Smooth muscle cell (in vitro differentiated cells): ENCODE measurements around the gene STAT5B. TPM values are rescaled to one million over a fixed set of nuclear protein-coding genes. Genes with fewer than 3 reads are reported as not detected.

Experiments used
- DNase-seq: peaks from one replicate; lab custom pipeline; 2025; ENCODE audit not compliant: unreplicated experiment; lab: John Stamatoyannopoulos, UW
- H2AFZ ChIP-seq: fragments of 200-600 bp; sonication (generic); 2 replicates; pipeline ENCODE4 v1.6.0; 2016; ENCODE audit warnings: antibody characterized with exemption, low read depth, mild to moderate bottlenecking
- H3F3A ChIP-seq: fragments of 200-600 bp; sonication (generic); 2 replicates; pipeline ENCODE4 v1.6.0; 2017; ENCODE audit warnings: antibody characterized with exemption, low read depth
- H3K27ac ChIP-seq: fragments of 200-600 bp; sonication (generic); 2 replicates; pipeline ENCODE4 v1.5.1; 2016; ENCODE audit warnings: low read depth, mild to moderate bottlenecking
- H3K27me3 ChIP-seq: fragments of 200-600 bp; sonication (generic); 2 replicates; pipeline ENCODE4 v1.6.1; 2016; ENCODE audit warnings: low read depth, mild to moderate bottlenecking
- H3K36me3 ChIP-seq: fragments of 200-600 bp; sonication (generic); 2 replicates; pipeline ENCODE4 v1.5.1; 2016; ENCODE audit warnings: low read depth
- H3K4me1 ChIP-seq: fragments of 200-600 bp; sonication (generic); 2 replicates; pipeline ENCODE4 v1.5.1; 2016; ENCODE audit warnings: low read depth
- H3K4me2 ChIP-seq: fragments of 200-600 bp; sonication (generic); 2 replicates; pipeline ENCODE4 v1.6.0; 2016; ENCODE audit warnings: mild to moderate bottlenecking
- H3K4me3 ChIP-seq: fragments of 200-600 bp; sonication (generic); 2 replicates; pipeline ENCODE4 v1.5.1; 2016; ENCODE audit warnings: mild to moderate bottlenecking
- H3K79me2 ChIP-seq: fragments of 200-600 bp; sonication (generic); 2 replicates; pipeline ENCODE4 v1.6.0; 2016; ENCODE audit warnings: low read depth, mild to moderate bottlenecking
- H3K9ac ChIP-seq: fragments of 200-600 bp; sonication (generic); 2 replicates; pipeline ENCODE4 v1.6.0; 2016; ENCODE audit warnings: low read depth
- H3K9me3 ChIP-seq: fragments of 200-600 bp; sonication (generic); replicated peaks from 2 replicates; pipeline ENCODE4 v1.5.1; 2016; ENCODE audit warnings: low read depth
- H4K20me1 ChIP-seq: fragments of 200-600 bp; sonication (generic); 2 replicates; pipeline ENCODE4 v1.6.0; 2016; ENCODE audit warnings: low read depth
- CTCF ChIP-seq: fragments of 200-600 bp; sonication (generic); IDR thresholded peaks from 2 replicates; pipeline ENCODE4 v1.5.1; 2017; ENCODE audit warnings: borderline replicate concordance, mild to moderate bottlenecking, antibody characterized with exemption; ENCODE audit not compliant: insufficient read depth, poor library complexity, severe bottlenecking
- WGBS: methylation state at CpG from one replicate; pipeline ENCODE4 v1.1.7; 2016; ENCODE audit warnings: low lambda C conversion rate; 5-methylcytosine and 5-hydroxymethylcytosine counted together
- polyA plus RNA-seq: library from polyadenylated mRNA; unstranded; fragments of >200 nt; fragmentation: Nextera tagmentation; extraction: Ambion mirVana; gene quantifications from 2 replicates; pipeline ENCODE4 v1.2.1, GENCODE V29; 2016
- total RNA-seq: library from RNA; depleted of rRNA; stranded (reverse); fragments of >200 nt; gene quantifications from 2 replicates; pipeline ENCODE4 v1.2.3, GENCODE V29; 2014

The STAT5B gene
- total and polyA plus RNA-seq, 2 experiments from 2014 or later: 10.7 to 12.4 TPM

GRCh38 chr17:42191275-42191608 is 84.9 kb downstream of the STAT5B start:
- H3K9ac ChIP-seq: no peak overlapping the region
- H3K4me1 ChIP-seq: no peaks in the 10 kb centered on the region
- H3K4me3 ChIP-seq: no peak overlapping the region
- no peaks in the 10 kb centered on the region for H4K20me1 ChIP-seq
- no peak for TF ChIP-seq CTCF
- no peak overlapping the region for H3K27ac ChIP-seq
- H2AFZ ChIP-seq: no peak overlapping the region
- no peak overlapping the region for H3K4me2 ChIP-seq
- no peaks in the 10 kb centered on the region for H3K36me3 ChIP-seq
- no peaks in the 10 kb centered on the region for H3K79me2 ChIP-seq
- no peaks in the 10 kb centered on the region for H3K9me3 ChIP-seq
- H3K27me3 ChIP-seq: no peaks in the 10 kb centered on the region
- no peaks in the 10 kb centered on the region for H3F3A ChIP-seq
- no peak for DNase-seq
- WGBS: 92% methylated on average over 5 of the region's 5 CpGs

GRCh38 chr17:42190491-42191274 is 85.5 kb downstream of the STAT5B start:
- Histone ChIP-seq H4K20me1 (no peaks in the 10 kb centered on the region), H3K9ac (no peak overlapping the region), H3K27me3 (no peaks in the 10 kb centered on the region), H3F3A (no peaks in the 10 kb centered on the region), H3K79me2 (no peaks in the 10 kb centered on the region), H2AFZ (no peak overlapping the region), H3K4me1 (peaks cover 4% of the 10 kb centered on the region), H3K27ac (no peak overlapping the region), H3K4me2 (no peak overlapping the region), H3K9me3 (no peaks in the 10 kb centered on the region), H3K36me3 (no peaks in the 10 kb centered on the region), H3K4me3 (no peak overlapping the region)
- no peak for TF ChIP-seq CTCF
- no peak for DNase-seq
- WGBS: 93% methylated on average over 15 of the region's 17 CpGs

GRCh38 chr17:42189651-42189965 is 86.6 kb downstream of the STAT5B start:
- H2AFZ ChIP-seq: no peak overlapping the region
- H3K4me1 ChIP-seq: peaks cover 6% of the 10 kb centered on the region
- WGBS: 77% methylated on average over 8 of the region's 11 CpGs
- no peak overlapping the region for H3K4me2 ChIP-seq
- no peaks in the 10 kb centered on the region for H4K20me1 ChIP-seq
- no peak overlapping the region for H3K27ac ChIP-seq
- no peak overlapping the region for H3K9ac ChIP-seq
- H3K4me3 ChIP-seq: no peak overlapping the region
- H3K9me3 ChIP-seq: no peaks in the 10 kb centered on the region
- no peaks in the 10 kb centered on the region for H3K79me2 ChIP-seq
- H3K27me3 ChIP-seq: no peaks in the 10 kb centered on the region
- DNase-seq: no peak
- no peaks in the 10 kb centered on the region for H3K36me3 ChIP-seq
- no peak for TF ChIP-seq CTCF
- H3F3A ChIP-seq: no peaks in the 10 kb centered on the region
